Measurements from ENCODE around the gene TAS2R60. TPM values are rescaled to one million over a fixed set of nuclear protein-coding genes. Genes with fewer than 3 reads are reported as not detected.

Gene TAS2R60
- total RNA-seq, 1 donor from 2014 or later = not detected

DNA sequence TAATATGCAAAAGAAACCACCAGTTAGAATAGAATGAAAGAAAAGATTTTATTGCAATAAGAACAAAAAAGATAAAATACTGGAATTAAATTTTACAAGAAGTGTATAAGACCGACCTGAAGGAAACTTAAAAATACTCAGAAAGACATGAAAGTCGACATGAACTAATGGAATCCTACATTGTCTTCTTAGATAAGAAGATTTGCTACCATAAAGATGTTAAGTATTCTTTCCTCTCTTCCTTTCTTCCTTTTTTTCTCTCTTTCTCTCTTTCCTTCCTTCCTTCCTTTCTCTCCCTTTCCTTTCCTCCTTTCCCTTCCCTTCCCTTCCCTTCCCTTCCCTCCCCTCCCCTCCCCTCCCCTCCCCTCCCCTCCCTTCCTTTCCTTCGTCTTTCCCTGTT, 6.5 kb downstream of the TAS2R60 start:
- H3K4me3 Mint-ChIP-seq (ENCODE audit: unreplicated experiment) = no peak overlapping the region
- peaks cover 20% of the 10 kb centered on the region for H3K27me3 Mint-ChIP-seq (ENCODE audit: low read depth)
- DNase-seq (ENCODE audit: low spot score) = no peak
- no peaks in the 10 kb centered on the region for H3K9me3 Mint-ChIP-seq (ENCODE audit: low read depth)
- TF ChIP-seq, protein P1, sequence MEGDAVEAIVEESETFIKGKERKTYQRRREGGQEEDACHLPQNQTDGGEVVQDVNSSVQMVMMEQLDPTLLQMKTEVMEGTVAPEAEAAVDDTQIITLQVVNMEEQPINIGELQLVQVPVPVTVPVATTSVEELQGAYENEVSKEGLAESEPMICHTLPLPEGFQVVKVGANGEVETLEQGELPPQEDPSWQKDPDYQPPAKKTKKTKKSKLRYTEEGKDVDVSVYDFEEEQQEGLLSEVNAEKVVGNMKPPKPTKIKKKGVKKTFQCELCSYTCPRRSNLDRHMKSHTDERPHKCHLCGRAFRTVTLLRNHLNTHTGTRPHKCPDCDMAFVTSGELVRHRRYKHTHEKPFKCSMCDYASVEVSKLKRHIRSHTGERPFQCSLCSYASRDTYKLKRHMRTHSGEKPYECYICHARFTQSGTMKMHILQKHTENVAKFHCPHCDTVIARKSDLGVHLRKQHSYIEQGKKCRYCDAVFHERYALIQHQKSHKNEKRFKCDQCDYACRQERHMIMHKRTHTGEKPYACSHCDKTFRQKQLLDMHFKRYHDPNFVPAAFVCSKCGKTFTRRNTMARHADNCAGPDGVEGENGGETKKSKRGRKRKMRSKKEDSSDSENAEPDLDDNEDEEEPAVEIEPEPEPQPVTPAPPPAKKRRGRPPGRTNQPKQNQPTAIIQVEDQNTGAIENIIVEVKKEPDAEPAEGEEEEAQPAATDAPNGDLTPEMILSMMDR (IDR thresholded peaks at IDR 0.05) = no peak
- no peaks in the 10 kb centered on the region for H3K4me1 Mint-ChIP-seq (ENCODE audit: low read depth)
- H3K27ac Mint-ChIP-seq (ENCODE audit: unreplicated experiment) = no peak overlapping the region
- H3K36me3 Mint-ChIP-seq (ENCODE audit: low read depth) = no peaks in the 10 kb centered on the region

DNA sequence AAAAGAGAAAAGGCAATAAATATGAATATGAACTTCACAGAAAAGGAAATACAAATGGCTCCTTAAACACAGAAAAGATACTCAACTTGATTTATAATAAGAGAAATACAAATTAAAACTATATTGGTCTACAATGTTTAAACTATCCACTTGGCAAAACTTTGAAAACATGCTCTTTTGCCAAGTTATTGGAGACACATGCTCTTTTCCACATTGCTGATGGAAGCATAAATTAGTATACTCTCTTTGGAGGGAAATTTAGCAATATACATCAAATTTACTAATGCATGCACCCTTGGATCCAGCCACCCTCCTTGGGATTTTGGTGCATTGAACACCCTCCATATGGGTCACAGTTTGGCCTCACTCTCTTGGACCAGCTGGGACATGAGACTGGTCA, 7.9 kb downstream of the TAS2R60 start:
- Mint-ChIP-seq H3K4me1 (ENCODE audit: low read depth) (no peaks in the 10 kb centered on the region), H3K9me3 (ENCODE audit: low read depth) (no peaks in the 10 kb centered on the region), H3K4me3 (ENCODE audit: unreplicated experiment) (no peak overlapping the region), H3K36me3 (ENCODE audit: low read depth) (no peaks in the 10 kb centered on the region), H3K27me3 (ENCODE audit: low read depth) (peaks cover 20% of the 10 kb centered on the region), H3K27ac (ENCODE audit: unreplicated experiment) (no peak overlapping the region)
- TF ChIP-seq, protein P1 (IDR thresholded peaks at IDR 0.05) = no peak
- no peak for DNase-seq (ENCODE audit: low spot score)

DNA sequence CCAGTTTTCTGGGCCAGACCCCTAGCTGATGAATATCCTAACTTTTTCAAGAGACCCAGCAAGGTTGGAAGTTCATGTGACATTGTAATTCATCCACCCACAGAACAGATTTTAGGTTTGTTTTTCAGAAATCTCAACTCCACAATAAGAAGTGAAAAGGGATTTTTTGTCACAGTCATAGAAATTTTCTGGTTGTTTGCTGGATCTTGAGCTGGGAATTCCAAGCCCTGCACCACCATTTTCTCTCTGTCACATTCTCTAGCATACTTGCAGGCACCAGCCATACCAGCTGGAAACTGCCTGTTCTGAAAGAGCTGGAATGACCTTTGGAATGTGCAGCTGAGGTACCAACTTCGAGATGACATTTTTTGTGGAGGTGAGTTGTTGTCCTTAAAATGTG, 8.5 kb downstream of the TAS2R60 start:
- no peak for DNase-seq (ENCODE audit: low spot score)
- peaks cover 4% of the 10 kb centered on the region for H3K4me1 Mint-ChIP-seq (ENCODE audit: low read depth)

DNA sequence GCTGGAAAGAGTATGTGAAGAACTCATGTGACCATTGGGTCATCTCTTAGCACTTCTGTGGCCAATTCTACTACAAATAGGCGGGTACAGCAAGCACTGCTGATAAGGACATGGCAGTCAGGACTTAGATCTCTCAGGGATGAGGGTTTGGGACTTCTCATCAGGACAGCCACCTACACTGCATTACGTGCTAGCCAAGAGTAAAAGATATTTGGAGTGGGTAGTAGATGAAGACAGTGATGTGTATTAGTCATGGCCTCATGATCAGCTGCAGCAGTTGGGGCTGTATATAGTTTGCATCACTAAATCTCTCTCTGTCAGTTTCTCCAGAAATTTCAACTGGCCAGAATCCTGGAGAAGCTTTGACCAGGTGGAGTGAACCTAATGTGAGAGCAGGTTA, 9.2 kb downstream of the TAS2R60 start:
- peaks cover 20% of the 10 kb centered on the region for H3K27me3 Mint-ChIP-seq (ENCODE audit: low read depth)
- no peak overlapping the region for H3K4me3 Mint-ChIP-seq (ENCODE audit: unreplicated experiment)
- TF ChIP-seq, protein P1 (IDR thresholded peaks at IDR 0.05) = no peak
- no peak overlapping the region for H3K27ac Mint-ChIP-seq (ENCODE audit: unreplicated experiment)
- no peaks in the 10 kb centered on the region for H3K9me3 Mint-ChIP-seq (ENCODE audit: low read depth)
- H3K4me1 Mint-ChIP-seq (ENCODE audit: low read depth) = peaks cover 12% of the 10 kb centered on the region
- no peaks in the 10 kb centered on the region for H3K36me3 Mint-ChIP-seq (ENCODE audit: low read depth)
- no peak for DNase-seq (ENCODE audit: low spot score)

More for the DNA sequence above, 8.5 kb downstream of the TAS2R60 start:
- TF ChIP-seq, protein P1 (IDR thresholded peaks at IDR 0.05) = no peak
- Mint-ChIP-seq H3K4me3 (ENCODE audit: unreplicated experiment) (no peak overlapping the region), H3K27me3 (ENCODE audit: low read depth) (peaks cover 20% of the 10 kb centered on the region), H3K27ac (ENCODE audit: unreplicated experiment) (no peak overlapping the region), H3K36me3 (ENCODE audit: low read depth) (no peaks in the 10 kb centered on the region), H3K9me3 (ENCODE audit: low read depth) (no peaks in the 10 kb centered on the region)

DNA sequence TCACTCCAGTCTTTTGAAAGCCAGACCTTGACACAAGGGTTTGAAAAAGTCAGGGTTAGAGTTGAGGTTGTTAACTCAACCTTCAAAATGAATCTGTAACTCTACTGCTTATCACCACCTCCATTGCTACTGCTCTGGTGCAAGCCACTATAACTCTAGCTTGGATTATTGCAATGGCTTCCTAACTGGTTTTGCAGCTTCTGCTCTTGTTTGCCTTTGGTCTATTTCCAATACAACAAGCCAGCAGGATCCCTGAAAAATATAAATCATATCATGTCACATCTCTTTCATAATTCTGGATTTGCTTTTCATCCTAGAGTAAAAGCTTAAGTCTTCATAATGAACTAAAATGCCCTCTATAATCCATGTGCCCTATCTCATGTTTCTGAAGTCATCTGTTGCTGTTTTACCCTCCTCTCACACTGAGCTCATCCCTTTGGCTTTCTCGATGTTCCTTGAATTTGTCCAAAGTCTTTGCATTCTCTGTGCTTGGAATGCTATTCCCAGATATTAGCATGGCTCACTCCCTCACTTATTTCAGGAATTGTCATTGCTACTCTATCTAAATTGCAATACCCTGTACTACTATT, 10.9 kb downstream of the TAS2R60 start:
- Mint-ChIP-seq H3K27ac (ENCODE audit: unreplicated experiment) (no peak overlapping the region), H3K4me3 (ENCODE audit: unreplicated experiment) (no peak overlapping the region), H3K9me3 (ENCODE audit: low read depth) (no peaks in the 10 kb centered on the region), H3K36me3 (ENCODE audit: low read depth) (no peaks in the 10 kb centered on the region), H3K4me1 (ENCODE audit: low read depth) (peaks cover 13% of the 10 kb centered on the region), H3K27me3 (ENCODE audit: low read depth) (peaks cover 18% of the 10 kb centered on the region)
- DNase-seq (ENCODE audit: low spot score) = no peak
- TF ChIP-seq, protein P1 (IDR thresholded peaks at IDR 0.05) = no peak

Measured in chondrocyte (in vitro differentiated cells).